Smooth muscle cell (in vitro differentiated cells): ENCODE results near the gene HTR2C. TPM values are rescaled to one million over a fixed set of nuclear protein-coding genes. Genes with fewer than 3 reads are reported as not detected.

Source experiments
- DNase-seq: peaks from one replicate; lab custom pipeline; 2025; ENCODE audit not compliant: unreplicated experiment; lab: John Stamatoyannopoulos, UW
- H2AFZ ChIP-seq: fragments of 200-600 bp; sonication (generic); 2 replicates; pipeline ENCODE4 v1.6.0; 2016; ENCODE audit warnings: antibody characterized with exemption, low read depth, mild to moderate bottlenecking
- H3F3A ChIP-seq: fragments of 200-600 bp; sonication (generic); 2 replicates; pipeline ENCODE4 v1.6.0; 2017; ENCODE audit warnings: antibody characterized with exemption, low read depth
- H3K27ac ChIP-seq: fragments of 200-600 bp; sonication (generic); 2 replicates; pipeline ENCODE4 v1.5.1; 2016; ENCODE audit warnings: low read depth, mild to moderate bottlenecking
- H3K27me3 ChIP-seq: fragments of 200-600 bp; sonication (generic); 2 replicates; pipeline ENCODE4 v1.6.1; 2016; ENCODE audit warnings: low read depth, mild to moderate bottlenecking
- H3K36me3 ChIP-seq: fragments of 200-600 bp; sonication (generic); 2 replicates; pipeline ENCODE4 v1.5.1; 2016; ENCODE audit warnings: low read depth
- H3K4me1 ChIP-seq: fragments of 200-600 bp; sonication (generic); 2 replicates; pipeline ENCODE4 v1.5.1; 2016; ENCODE audit warnings: low read depth
- H3K4me2 ChIP-seq: fragments of 200-600 bp; sonication (generic); 2 replicates; pipeline ENCODE4 v1.6.0; 2016; ENCODE audit warnings: mild to moderate bottlenecking
- H3K4me3 ChIP-seq: fragments of 200-600 bp; sonication (generic); 2 replicates; pipeline ENCODE4 v1.5.1; 2016; ENCODE audit warnings: mild to moderate bottlenecking
- H3K79me2 ChIP-seq: fragments of 200-600 bp; sonication (generic); 2 replicates; pipeline ENCODE4 v1.6.0; 2016; ENCODE audit warnings: low read depth, mild to moderate bottlenecking
- H3K9ac ChIP-seq: fragments of 200-600 bp; sonication (generic); 2 replicates; pipeline ENCODE4 v1.6.0; 2016; ENCODE audit warnings: low read depth
- H3K9me3 ChIP-seq: fragments of 200-600 bp; sonication (generic); replicated peaks from 2 replicates; pipeline ENCODE4 v1.5.1; 2016; ENCODE audit warnings: low read depth
- H4K20me1 ChIP-seq: fragments of 200-600 bp; sonication (generic); 2 replicates; pipeline ENCODE4 v1.6.0; 2016; ENCODE audit warnings: low read depth
- CTCF ChIP-seq: fragments of 200-600 bp; sonication (generic); IDR thresholded peaks from 2 replicates; pipeline ENCODE4 v1.5.1; 2017; ENCODE audit warnings: borderline replicate concordance, mild to moderate bottlenecking, antibody characterized with exemption; ENCODE audit not compliant: insufficient read depth, poor library complexity, severe bottlenecking
- WGBS: methylation state at CpG from one replicate; pipeline ENCODE4 v1.1.7; 2016; ENCODE audit warnings: low lambda C conversion rate; 5-methylcytosine and 5-hydroxymethylcytosine counted together
- polyA plus RNA-seq: library from polyadenylated mRNA; unstranded; fragments of >200 nt; fragmentation: Nextera tagmentation; extraction: Ambion mirVana; gene quantifications from 2 replicates; pipeline ENCODE4 v1.2.1, GENCODE V29; 2016
- total RNA-seq: library from RNA; depleted of rRNA; stranded (reverse); fragments of >200 nt; gene quantifications from 2 replicates; pipeline ENCODE4 v1.2.3, GENCODE V29; 2014

Gene HTR2C
- 0.09 TPM in 2 replicates for total RNA-seq
- 0.19 TPM in 1 of 2 replicates, not detected in the other for polyA plus RNA-seq

GRCh38 chrX:114583646-114584374, at the start of gene HTR2C:
HTR2C (plus strand) TSS chrX:114584086; CDS start chrX:114726937, 142,851 bp downstream.
- WGBS: 11% methylated on average over 34 of the region's 34 CpGs
- Histone ChIP-seq H3K4me1 (peaks cover 23% of the 10 kb centered on the region), H3K4me3 (peak within 1 kb of the TSS; percentile 56), H3K36me3 (no peaks in the 10 kb centered on the region), H2AFZ (peak within 1 kb of the TSS; percentile 83), H4K20me1 (no peaks in the 10 kb centered on the region), H3K4me2 (peak within 1 kb of the TSS; percentile 95), H3K27ac (no peak within 1 kb of the TSS), H3K9me3 (no peaks in the 10 kb centered on the region), H3K27me3 (peaks cover 100% of the 10 kb centered on the region), H3K79me2 (no peaks in the 10 kb centered on the region), H3K9ac (no peak within 1 kb of the TSS), H3F3A (no peaks in the 10 kb centered on the region)
- TF ChIP-seq CTCF: no peak
- no peak for DNase-seq

DNA sequence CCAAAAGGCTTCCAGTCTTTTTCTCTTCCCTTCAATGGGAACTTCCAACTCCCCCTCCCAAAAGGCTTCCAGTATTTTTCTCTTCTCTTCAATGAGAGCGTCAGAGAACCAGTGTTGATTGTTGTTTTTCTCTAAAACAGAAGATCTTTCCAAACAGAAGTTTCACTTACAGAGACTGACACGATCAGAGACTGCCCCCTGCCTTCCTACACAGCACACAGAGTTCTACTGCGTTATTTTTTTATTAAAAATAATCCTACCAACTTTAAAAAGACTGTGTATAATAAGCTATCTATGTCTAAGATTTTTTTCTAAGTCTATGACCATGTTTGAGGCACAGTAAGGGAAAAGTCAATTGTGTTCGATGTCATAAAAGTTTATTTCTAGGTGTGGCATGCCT, 3.5 kb upstream of the HTR2C start:
- Histone ChIP-seq H3K4me3 (no peak overlapping the region), H3K79me2 (no peaks in the 10 kb centered on the region), H3K27ac (no peak overlapping the region), H2AFZ (no peak overlapping the region), H3F3A (no peaks in the 10 kb centered on the region), H3K27me3 (peaks cover 73% of the 10 kb centered on the region), H4K20me1 (no peaks in the 10 kb centered on the region), H3K9ac (no peak overlapping the region), H3K36me3 (no peaks in the 10 kb centered on the region), H3K9me3 (no peaks in the 10 kb centered on the region), H3K4me2 (no peak overlapping the region), H3K4me1 (peaks cover 19% of the 10 kb centered on the region)
- no peak for DNase-seq
- peak; percentile 49 for TF ChIP-seq CTCF
- WGBS: 30% methylated on average over 4 of the region's 4 CpGs

DNA sequence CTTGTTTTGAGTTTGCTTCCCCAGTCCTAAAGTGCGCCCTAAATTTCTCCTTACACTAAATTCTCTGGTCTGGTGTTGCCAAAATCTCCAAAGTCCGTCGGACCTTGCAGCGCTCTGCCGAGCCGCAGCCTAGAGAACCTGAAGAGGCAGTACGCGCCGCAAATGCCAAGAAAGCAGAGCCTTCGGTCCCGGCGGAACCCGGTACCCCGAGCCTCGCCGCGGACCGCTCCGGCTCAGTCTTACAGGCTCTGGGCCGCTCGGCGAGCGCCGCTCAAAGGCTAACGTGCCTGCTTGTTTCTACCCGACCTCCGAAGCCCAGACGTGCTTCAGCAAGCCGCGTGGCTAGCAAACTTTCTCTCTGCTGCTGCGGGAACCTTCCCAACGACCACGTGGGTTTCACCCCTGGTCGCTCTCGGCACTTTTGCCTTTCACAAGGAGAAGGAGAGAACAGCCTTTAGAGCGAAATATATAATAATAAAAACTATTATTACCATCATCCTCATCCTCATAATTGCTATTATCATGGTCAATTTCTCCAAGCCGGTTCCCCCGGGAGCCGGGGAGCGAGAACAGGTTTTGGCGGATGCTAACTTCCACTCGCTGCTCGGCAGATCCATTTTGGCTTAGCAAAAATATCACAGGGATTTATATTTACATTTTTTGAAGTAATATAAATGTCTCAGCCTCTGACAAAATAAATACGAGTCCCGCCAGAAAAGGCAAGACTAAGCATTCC, 2.2 kb upstream of the HTR2C start:
- H3K27me3 ChIP-seq: peaks cover 86% of the 10 kb centered on the region
- 4% methylated on average over 45 of the region's 45 CpGs for WGBS

More for the DNA sequence above, 2.2 kb upstream of the HTR2C start:
- Histone ChIP-seq H3K79me2 (no peaks in the 10 kb centered on the region), H3F3A (no peaks in the 10 kb centered on the region), H3K4me2 (peak overlapping the region; percentile 89), H3K9me3 (no peaks in the 10 kb centered on the region), H3K27ac (no peak overlapping the region), H3K36me3 (no peaks in the 10 kb centered on the region), H2AFZ (peak overlapping the region; percentile 90), H3K4me1 (peaks cover 23% of the 10 kb centered on the region), H4K20me1 (no peaks in the 10 kb centered on the region), H3K4me3 (peak overlapping the region; percentile 45), H3K9ac (no peak overlapping the region)
- no peak for DNase-seq
- no peak for TF ChIP-seq CTCF
